DOHH2 (cell line): Measurements from ENCODE around the gene CNTN2.

Experiments
- H3F3A ChIP-seq: fragments of 200-600 bp; sonication (generic), shearing (Covaris generic); 2 replicates; pipeline ENCODE4 v1.6.0; 2016; ENCODE audit warnings: antibody characterized with exemption, mild to moderate bottlenecking; ENCODE audit not compliant: control insufficient read depth, insufficient read depth
- H3K27ac ChIP-seq: fragments of 200-600 bp; sonication (generic); 2 replicates; pipeline ENCODE4 v1.5.1; 2014; ENCODE audit warnings: low read depth, mild to moderate bottlenecking, low read length, moderate library complexity
- H3K27me3 ChIP-seq: fragments of 200-600 bp; sonication (generic); 2 replicates; pipeline ENCODE4 v1.6.1; 2014; ENCODE audit warnings: mild to moderate bottlenecking, low read length, mixed read lengths; ENCODE audit not compliant: control insufficient read depth
- H3K36me3 ChIP-seq: fragments of 200-600 bp; sonication (generic); 2 replicates; pipeline ENCODE4 v1.6.1; 2014; ENCODE audit warnings: mild to moderate bottlenecking, low read length, moderate library complexity, mixed read lengths; ENCODE audit not compliant: control insufficient read depth
- H3K4me1 ChIP-seq: fragments of 200-600 bp; sonication (generic); 2 replicates; pipeline ENCODE4 v1.6.1; 2014; ENCODE audit warnings: mild to moderate bottlenecking, low read length, mixed read lengths; ENCODE audit not compliant: control insufficient read depth
- H3K4me2 ChIP-seq: fragments of 200-600 bp; sonication (generic); 2 replicates; pipeline ENCODE4 v1.6.0; 2014; ENCODE audit warnings: mild to moderate bottlenecking, low read length, moderate library complexity
- H3K4me3 ChIP-seq: fragments of 200-600 bp; sonication (generic); 2 replicates; pipeline ENCODE4 v1.5.1; 2014; ENCODE audit warnings: mild to moderate bottlenecking, low read length, mixed read lengths
- H3K79me2 ChIP-seq: fragments of 200-600 bp; sonication (generic); 2 replicates; pipeline ENCODE4 v1.6.1; 2014; ENCODE audit warnings: mild to moderate bottlenecking, low read length, mixed read lengths; ENCODE audit not compliant: control insufficient read depth
- H3K9me2 ChIP-seq: fragments of 200-600 bp; sonication (generic); replicated peaks from 2 replicates; pipeline ENCODE4 v1.6.1; 2014; ENCODE audit warnings: mild to moderate bottlenecking, low read length, mixed read lengths; ENCODE audit not compliant: control insufficient read depth
- H3K9me3 ChIP-seq: fragments of 200-600 bp; sonication (generic); 2 replicates; pipeline ENCODE4 v1.6.1; 2014; ENCODE audit warnings: antibody characterized with exemption, low read length, mixed read lengths; ENCODE audit not compliant: control insufficient read depth, insufficient read depth
- H4K20me1 ChIP-seq: fragments of 200-600 bp; sonication (generic); 2 replicates; pipeline ENCODE4 v1.6.0; 2014; ENCODE audit warnings: low read depth, mild to moderate bottlenecking, antibody characterized with exemption, low read length, moderate library complexity; ENCODE audit not compliant: control insufficient read depth, insufficient read depth
- CTCF ChIP-seq: fragments of 200-600 bp; sonication (generic); IDR thresholded peaks from one replicate; pipeline ENCODE4 v1.5.1; 2014; ENCODE audit warnings: antibody characterized with exemption, mild to moderate bottlenecking, low read depth, low read length; ENCODE audit not compliant: poor library complexity, severe bottlenecking
- EZH2phosphoT487 ChIP-seq: fragments of 200-600 bp; sonication (generic); IDR thresholded peaks from 2 replicates; pipeline ENCODE4 v1.6.1; 2017; ENCODE audit warnings: borderline replicate concordance, mild to moderate bottlenecking, antibody characterized with exemption, low read length, moderate library complexity, mixed read lengths

Gene CNTN2

GRCh38 chr1:205109269-205109668, 66.3 kb downstream of the CNTN2 start:
- Histone ChIP-seq H3K4me1 (peaks cover 32% of the 10 kb centered on the region), H3K9me3 (no peaks in the 10 kb centered on the region), H3K27me3 (no peaks in the 10 kb centered on the region), H3K27ac (no peak overlapping the region), H3K4me3 (no peak overlapping the region), H3K36me3 (peaks cover 71% of the 10 kb centered on the region), H3K4me2 (no peak overlapping the region), H4K20me1 (no peaks in the 10 kb centered on the region), H3K79me2 (peaks cover 25% of the 10 kb centered on the region), H3F3A (peaks cover 5% of the 10 kb centered on the region; the same call in 1 of the 2 replicates), H3K9me2 (no peaks in the 10 kb centered on the region)
- TF ChIP-seq EZH2phosphoT487: no peak
- no peak for TF ChIP-seq CTCF

DNA sequence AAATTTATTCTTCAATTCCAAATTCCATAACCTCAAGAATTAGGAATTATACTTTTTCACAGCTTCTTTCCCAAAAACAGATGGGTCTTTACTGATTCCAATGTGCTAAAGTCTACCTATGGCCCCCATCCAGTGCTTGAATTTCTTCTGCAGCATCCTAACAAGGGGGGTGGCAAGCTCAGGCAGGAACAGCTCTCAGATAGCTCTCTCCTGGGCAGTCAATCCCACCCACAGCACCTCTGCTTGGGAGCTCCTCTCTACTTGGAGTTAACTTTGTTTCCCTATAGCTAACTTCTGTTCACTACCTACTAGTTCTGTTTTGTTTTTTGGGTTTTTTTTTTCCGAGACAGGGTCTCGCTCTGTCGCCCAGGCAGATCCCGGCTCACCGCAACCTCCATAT, 66.7 kb downstream of the CNTN2 start:
- Histone ChIP-seq H4K20me1 (no peaks in the 10 kb centered on the region), H3K4me1 (peaks cover 32% of the 10 kb centered on the region), H3K4me3 (no peak overlapping the region), H3K27me3 (no peaks in the 10 kb centered on the region), H3F3A (peaks cover 5% of the 10 kb centered on the region; the same call in 1 of the 2 replicates), H3K36me3 (peaks cover 72% of the 10 kb centered on the region), H3K4me2 (no peak overlapping the region; the same call in 1 of the 2 replicates), H3K9me3 (no peaks in the 10 kb centered on the region), H3K79me2 (peaks cover 26% of the 10 kb centered on the region), H3K27ac (no peak overlapping the region), H3K9me2 (no peaks in the 10 kb centered on the region)
- no peak for TF ChIP-seq EZH2phosphoT487
- TF ChIP-seq CTCF: no peak

- no peaks in the 10 kb centered on the region for H3K9me3 ChIP-seq
- H3K27ac ChIP-seq: peak overlapping the region; percentile 49
- peak overlapping the region; percentile 28; the same call in 1 of the 2 replicates for H3K4me2 ChIP-seq
- H3K4me3 ChIP-seq: no peak overlapping the region
- H4K20me1 ChIP-seq: no peaks in the 10 kb centered on the region
- H3K79me2 ChIP-seq: peaks cover 31% of the 10 kb centered on the region
- no peaks in the 10 kb centered on the region for H3K27me3 ChIP-seq
- H3K9me2 ChIP-seq: no peaks in the 10 kb centered on the region
- H3F3A ChIP-seq: peaks cover 5% of the 10 kb centered on the region; the same call in 1 of the 2 replicates
- TF ChIP-seq EZH2phosphoT487 (no peak), CTCF (no peak)
- peaks cover 32% of the 10 kb centered on the region for H3K4me1 ChIP-seq
- H3K36me3 ChIP-seq: peaks cover 67% of the 10 kb centered on the region
These were observed 68.3 kb downstream of the CNTN2 start for GRCh38 chr1:205111354-205111753.
